DOHH2 (cell line): Measurements from ENCODE around the gene GPX4.
A peak's percentile ranks its signal among the peaks of the same experiment; 100 is the strongest.

Experiments
- H3F3A ChIP-seq: fragments of 200-600 bp; sonication (generic), shearing (Covaris generic); 2 replicates; pipeline ENCODE4 v1.6.0; 2016; ENCODE audit warnings: antibody characterized with exemption, mild to moderate bottlenecking; ENCODE audit not compliant: control insufficient read depth, insufficient read depth
- H3K27ac ChIP-seq: fragments of 200-600 bp; sonication (generic); 2 replicates; pipeline ENCODE4 v1.5.1; 2014; ENCODE audit warnings: low read depth, mild to moderate bottlenecking, low read length, moderate library complexity
- H3K27me3 ChIP-seq: fragments of 200-600 bp; sonication (generic); 2 replicates; pipeline ENCODE4 v1.6.1; 2014; ENCODE audit warnings: mild to moderate bottlenecking, low read length, mixed read lengths; ENCODE audit not compliant: control insufficient read depth
- H3K36me3 ChIP-seq: fragments of 200-600 bp; sonication (generic); 2 replicates; pipeline ENCODE4 v1.6.1; 2014; ENCODE audit warnings: mild to moderate bottlenecking, low read length, moderate library complexity, mixed read lengths; ENCODE audit not compliant: control insufficient read depth
- H3K4me1 ChIP-seq: fragments of 200-600 bp; sonication (generic); 2 replicates; pipeline ENCODE4 v1.6.1; 2014; ENCODE audit warnings: mild to moderate bottlenecking, low read length, mixed read lengths; ENCODE audit not compliant: control insufficient read depth
- H3K4me2 ChIP-seq: fragments of 200-600 bp; sonication (generic); 2 replicates; pipeline ENCODE4 v1.6.0; 2014; ENCODE audit warnings: mild to moderate bottlenecking, low read length, moderate library complexity
- H3K4me3 ChIP-seq: fragments of 200-600 bp; sonication (generic); 2 replicates; pipeline ENCODE4 v1.5.1; 2014; ENCODE audit warnings: mild to moderate bottlenecking, low read length, mixed read lengths
- H3K79me2 ChIP-seq: fragments of 200-600 bp; sonication (generic); 2 replicates; pipeline ENCODE4 v1.6.1; 2014; ENCODE audit warnings: mild to moderate bottlenecking, low read length, mixed read lengths; ENCODE audit not compliant: control insufficient read depth
- H3K9me2 ChIP-seq: fragments of 200-600 bp; sonication (generic); replicated peaks from 2 replicates; pipeline ENCODE4 v1.6.1; 2014; ENCODE audit warnings: mild to moderate bottlenecking, low read length, mixed read lengths; ENCODE audit not compliant: control insufficient read depth
- H3K9me3 ChIP-seq: fragments of 200-600 bp; sonication (generic); 2 replicates; pipeline ENCODE4 v1.6.1; 2014; ENCODE audit warnings: antibody characterized with exemption, low read length, mixed read lengths; ENCODE audit not compliant: control insufficient read depth, insufficient read depth
- H4K20me1 ChIP-seq: fragments of 200-600 bp; sonication (generic); 2 replicates; pipeline ENCODE4 v1.6.0; 2014; ENCODE audit warnings: low read depth, mild to moderate bottlenecking, antibody characterized with exemption, low read length, moderate library complexity; ENCODE audit not compliant: control insufficient read depth, insufficient read depth
- EZH2phosphoT487 ChIP-seq: fragments of 200-600 bp; sonication (generic); IDR thresholded peaks from 2 replicates; pipeline ENCODE4 v1.6.1; 2017; ENCODE audit warnings: borderline replicate concordance, mild to moderate bottlenecking, antibody characterized with exemption, low read length, moderate library complexity, mixed read lengths
- TF ChIP-seq, protein P1 (sequence below): fragments of 200-600 bp; sonication (generic); IDR thresholded peaks from one replicate; pipeline ENCODE4 v1.5.1; 2014; ENCODE audit warnings: antibody characterized with exemption, mild to moderate bottlenecking, low read depth, low read length; ENCODE audit not compliant: poor library complexity, severe bottlenecking

GPX4 gene

DNA sequence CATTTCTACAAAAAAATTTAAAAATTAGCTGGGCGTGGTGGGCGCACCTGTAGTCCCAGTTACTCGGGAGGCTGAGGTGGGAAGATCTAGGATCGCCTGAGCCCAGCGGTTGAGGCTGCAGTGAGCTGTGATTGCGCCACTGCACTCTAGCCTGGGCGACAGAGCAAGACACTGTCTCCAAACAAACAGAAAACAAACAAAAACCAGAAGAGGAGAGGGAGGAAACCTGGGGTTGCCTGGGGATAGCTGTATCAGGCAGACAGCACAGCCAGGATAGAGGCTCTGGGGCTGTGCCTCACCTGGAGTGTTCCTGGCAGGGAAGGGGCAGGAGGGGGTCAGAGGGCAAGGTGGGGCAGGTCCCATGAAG lies 6.0 kb upstream of the GPX4 start:
- Histone ChIP-seq H3K9me3 (no peaks in the 10 kb centered on the region), H3K9me2 (no peaks in the 10 kb centered on the region), H3K36me3 (peaks cover 19% of the 10 kb centered on the region), H3K4me1 (peaks cover 44% of the 10 kb centered on the region), H3K79me2 (peaks cover 25% of the 10 kb centered on the region), H3K27ac (no peak overlapping the region), H3K4me2 (no peak overlapping the region), H3K4me3 (no peak overlapping the region), H4K20me1 (peaks cover 15% of the 10 kb centered on the region), H3K27me3 (no peaks in the 10 kb centered on the region), H3F3A (peaks cover 14% of the 10 kb centered on the region)
- TF ChIP-seq, protein P1, sequence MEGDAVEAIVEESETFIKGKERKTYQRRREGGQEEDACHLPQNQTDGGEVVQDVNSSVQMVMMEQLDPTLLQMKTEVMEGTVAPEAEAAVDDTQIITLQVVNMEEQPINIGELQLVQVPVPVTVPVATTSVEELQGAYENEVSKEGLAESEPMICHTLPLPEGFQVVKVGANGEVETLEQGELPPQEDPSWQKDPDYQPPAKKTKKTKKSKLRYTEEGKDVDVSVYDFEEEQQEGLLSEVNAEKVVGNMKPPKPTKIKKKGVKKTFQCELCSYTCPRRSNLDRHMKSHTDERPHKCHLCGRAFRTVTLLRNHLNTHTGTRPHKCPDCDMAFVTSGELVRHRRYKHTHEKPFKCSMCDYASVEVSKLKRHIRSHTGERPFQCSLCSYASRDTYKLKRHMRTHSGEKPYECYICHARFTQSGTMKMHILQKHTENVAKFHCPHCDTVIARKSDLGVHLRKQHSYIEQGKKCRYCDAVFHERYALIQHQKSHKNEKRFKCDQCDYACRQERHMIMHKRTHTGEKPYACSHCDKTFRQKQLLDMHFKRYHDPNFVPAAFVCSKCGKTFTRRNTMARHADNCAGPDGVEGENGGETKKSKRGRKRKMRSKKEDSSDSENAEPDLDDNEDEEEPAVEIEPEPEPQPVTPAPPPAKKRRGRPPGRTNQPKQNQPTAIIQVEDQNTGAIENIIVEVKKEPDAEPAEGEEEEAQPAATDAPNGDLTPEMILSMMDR, result no peak
- no peak for TF ChIP-seq EZH2phosphoT487

DNA sequence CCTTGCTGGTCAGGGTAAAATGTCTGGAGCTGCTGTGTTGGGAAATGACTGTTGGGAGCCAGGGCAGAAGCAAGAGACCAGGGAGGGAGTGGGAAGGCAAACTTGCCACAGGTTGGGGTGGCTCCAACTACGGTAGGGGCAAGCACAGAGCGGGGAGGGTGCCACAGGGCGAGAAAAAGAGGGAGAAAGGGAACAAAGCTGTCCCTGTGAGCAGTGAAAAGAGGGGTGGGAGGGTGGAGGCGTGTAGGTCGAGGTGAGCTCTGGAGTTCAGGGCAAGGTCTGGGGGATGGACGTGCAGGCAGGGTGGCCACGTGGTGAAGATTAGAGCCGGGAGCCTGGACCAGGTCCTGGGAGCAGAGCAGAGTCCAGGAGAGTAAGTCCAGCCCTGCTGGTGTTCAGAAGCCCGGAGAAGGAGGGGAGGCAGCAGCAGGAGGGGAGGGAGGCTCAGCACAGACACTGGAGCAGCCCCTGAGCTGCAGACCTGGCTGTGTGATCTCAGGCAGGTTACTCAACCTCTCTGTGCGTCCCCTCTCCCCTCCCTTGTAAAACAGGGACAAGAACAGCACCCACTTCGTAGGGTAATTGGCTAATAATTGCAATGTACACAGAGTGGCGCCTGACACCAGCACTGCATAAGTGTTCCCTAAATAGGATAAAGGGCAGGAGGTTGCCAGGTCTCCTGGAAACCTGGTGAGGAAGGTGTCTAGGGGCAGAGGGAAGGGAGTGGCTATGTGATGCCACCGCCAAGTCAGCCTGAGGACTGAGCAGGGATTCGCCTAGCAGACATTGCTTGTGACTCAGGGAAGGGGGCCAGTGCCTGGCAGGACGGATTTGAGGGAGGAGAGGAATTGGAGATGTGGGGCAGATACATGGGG lies 5.4 kb upstream of the GPX4 start:
- no peak overlapping the region for H3K27ac ChIP-seq
- no peak for TF ChIP-seq EZH2phosphoT487
- TF ChIP-seq, protein P1, result no peak
- H4K20me1 ChIP-seq, result peaks cover 14% of the 10 kb centered on the region
- peaks cover 13% of the 10 kb centered on the region for H3K36me3 ChIP-seq
- H3K9me3 ChIP-seq, result no peaks in the 10 kb centered on the region
- H3K79me2 ChIP-seq, result peaks cover 18% of the 10 kb centered on the region
- no peaks in the 10 kb centered on the region for H3K27me3 ChIP-seq
- peaks cover 16% of the 10 kb centered on the region for H3F3A ChIP-seq
- H3K4me3 ChIP-seq, result no peak overlapping the region
- H3K4me1 ChIP-seq, result peaks cover 48% of the 10 kb centered on the region
- H3K9me2 ChIP-seq, result no peaks in the 10 kb centered on the region
- no peak overlapping the region for H3K4me2 ChIP-seq

DNA sequence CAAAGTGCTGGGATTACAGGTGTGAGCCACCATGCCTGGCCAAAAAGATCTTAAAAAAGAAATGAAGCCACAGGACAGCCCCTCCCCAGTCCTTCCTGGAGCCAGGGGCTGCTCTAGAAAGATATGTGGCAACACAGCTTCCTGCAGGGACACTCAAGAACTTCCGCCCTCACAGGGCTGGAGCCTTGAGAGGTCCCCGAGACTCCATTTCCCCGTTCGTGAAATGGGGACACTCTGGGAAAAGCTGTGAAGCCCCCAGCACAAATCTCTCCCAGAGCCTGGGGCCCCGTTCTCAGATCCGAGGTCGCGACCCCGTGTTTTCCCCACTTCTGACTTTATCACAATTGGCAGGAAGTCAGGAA lies 2.5 kb upstream of the GPX4 start:
- Histone ChIP-seq H3K4me3 (peak overlapping the region; percentile 59), H3K27me3 (no peaks in the 10 kb centered on the region), H3K36me3 (peaks cover 4% of the 10 kb centered on the region), H3F3A (peaks cover 12% of the 10 kb centered on the region), H3K27ac (peak overlapping the region; percentile 57), H3K9me2 (no peaks in the 10 kb centered on the region), H3K79me2 (peaks cover 10% of the 10 kb centered on the region), H3K4me1 (peaks cover 35% of the 10 kb centered on the region), H4K20me1 (no peaks in the 10 kb centered on the region), H3K4me2 (peak overlapping the region; percentile 84), H3K9me3 (no peaks in the 10 kb centered on the region)
- TF ChIP-seq EZH2phosphoT487, result no peak
- TF ChIP-seq, protein P1, result no peak
